HG03280 (cell line): ENCODE results near the gene MAGI3.
"Not testable (repeated sequence)": the region's sequence is repeated elsewhere in the genome, so short reads cannot be mapped to it uniquely, and the experiment has no call there.

Source experiments
- ATAC-seq: cut with Tn5 transposase; IDR thresholded peaks from one replicate; pipeline ENCODE4 v1.9.1; 2021; ENCODE audit warnings: mild to moderate bottlenecking, moderate library complexity; ENCODE audit not compliant: unreplicated experiment

The MAGI3 gene

GRCh38 chr1:113567427-113567826 lies 177.1 kb downstream of the MAGI3 start:
- no peak for ATAC-seq

- not testable (repeated sequence) for ATAC-seq
These were observed 185.5 kb downstream of the MAGI3 start for GRCh38 chr1:113575744-113576260.

- no peak for ATAC-seq
These were observed 186.0 kb downstream of the MAGI3 start for GRCh38 chr1:113576271-113576670.

- no peak for ATAC-seq
These were observed 189.1 kb downstream of the MAGI3 start for GRCh38 chr1:113579256-113580018.

- no peak for ATAC-seq
These were observed 191.0 kb downstream of the MAGI3 start for GRCh38 chr1:113581323-113581722.

GRCh38 chr1:113582084-113582483 lies 191.8 kb downstream of the MAGI3 start:
- ATAC-seq = no peak

- no peak for ATAC-seq
These were observed 197.2 kb downstream of the MAGI3 start for GRCh38 chr1:113587475-113587874.

GRCh38 chr1:113592230-113592629 lies 201.9 kb downstream of the MAGI3 start:
- ATAC-seq = no peak

GRCh38 chr1:113593550-113594297 lies 203.4 kb downstream of the MAGI3 start:
- ATAC-seq = no peak

GRCh38 chr1:113604466-113604865 lies 214.2 kb downstream of the MAGI3 start:
- ATAC-seq = not testable (repeated sequence)

- ATAC-seq = no peak
These were observed 214.8 kb downstream of the MAGI3 start for GRCh38 chr1:113605146-113605545.

GRCh38 chr1:113608399-113608798 lies 218.1 kb downstream of the MAGI3 start:
- ATAC-seq = no peak

GRCh38 chr1:113610372-113610771 lies 220.1 kb downstream of the MAGI3 start:
- ATAC-seq = no peak

GRCh38 chr1:113615425-113615824 lies 225.1 kb downstream of the MAGI3 start:
- ATAC-seq = no peak

- ATAC-seq = no peak
These were observed 225.8 kb downstream of the MAGI3 start for GRCh38 chr1:113616156-113616555.

GRCh38 chr1:113617438-113618141 lies 227.3 kb downstream of the MAGI3 start:
- no peak for ATAC-seq

GRCh38 chr1:113628997-113629396 lies 238.7 kb downstream of the MAGI3 start:
- ATAC-seq = no peak

GRCh38 chr1:113630340-113631327 lies 240.3 kb downstream of the MAGI3 start:
- ATAC-seq = no peak

- no peak for ATAC-seq
These were observed 251.1 kb downstream of the MAGI3 start for GRCh38 chr1:113641396-113641795.

- no peak for ATAC-seq
These were observed 256.8 kb downstream of the MAGI3 start for GRCh38 chr1:113647164-113647563.
